ENCODE results near the gene ACSF3.

DNA sequence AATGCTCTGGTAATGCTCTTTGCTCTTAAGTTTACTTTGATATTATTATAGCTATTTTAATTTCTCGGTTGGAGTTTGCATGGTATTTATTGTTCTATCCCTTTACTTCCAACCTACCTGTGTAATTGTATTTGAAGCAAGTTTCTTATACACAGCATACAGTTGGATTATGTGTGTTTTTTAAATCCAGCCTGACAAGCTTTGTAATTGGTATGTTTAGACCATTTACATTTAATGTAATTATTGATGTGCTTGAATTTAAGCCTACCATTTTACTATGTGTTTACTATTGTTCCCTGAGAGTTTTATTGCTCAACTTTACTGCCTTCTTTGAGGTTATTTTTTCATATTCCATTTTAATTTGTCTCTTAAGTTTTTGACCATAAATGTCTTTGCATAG lies 35.7 kb downstream of the ACSF3 start:
- TF ChIP-seq, protein P1, sequence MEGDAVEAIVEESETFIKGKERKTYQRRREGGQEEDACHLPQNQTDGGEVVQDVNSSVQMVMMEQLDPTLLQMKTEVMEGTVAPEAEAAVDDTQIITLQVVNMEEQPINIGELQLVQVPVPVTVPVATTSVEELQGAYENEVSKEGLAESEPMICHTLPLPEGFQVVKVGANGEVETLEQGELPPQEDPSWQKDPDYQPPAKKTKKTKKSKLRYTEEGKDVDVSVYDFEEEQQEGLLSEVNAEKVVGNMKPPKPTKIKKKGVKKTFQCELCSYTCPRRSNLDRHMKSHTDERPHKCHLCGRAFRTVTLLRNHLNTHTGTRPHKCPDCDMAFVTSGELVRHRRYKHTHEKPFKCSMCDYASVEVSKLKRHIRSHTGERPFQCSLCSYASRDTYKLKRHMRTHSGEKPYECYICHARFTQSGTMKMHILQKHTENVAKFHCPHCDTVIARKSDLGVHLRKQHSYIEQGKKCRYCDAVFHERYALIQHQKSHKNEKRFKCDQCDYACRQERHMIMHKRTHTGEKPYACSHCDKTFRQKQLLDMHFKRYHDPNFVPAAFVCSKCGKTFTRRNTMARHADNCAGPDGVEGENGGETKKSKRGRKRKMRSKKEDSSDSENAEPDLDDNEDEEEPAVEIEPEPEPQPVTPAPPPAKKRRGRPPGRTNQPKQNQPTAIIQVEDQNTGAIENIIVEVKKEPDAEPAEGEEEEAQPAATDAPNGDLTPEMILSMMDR (conservative IDR thresholded peaks at IDR 0.05) = no peak
- no peak for TF ChIP-seq EZH2 (IDR thresholded peaks at IDR 0.05; ENCODE audit: low read depth)

Measured in PC-9 (cell line).